Activated CD4-positive, alpha-beta T cell treated with anti-CD3 and anti-CD28 coated beads, Interleukin-2, amount 50 U/mL, for 4 hours (primary cell): ENCODE results near the gene FH.

Experiments
- DNase-seq, 2 experiments: peaks; one replicate each; pipeline ENCODE4 v3.0.0-alpha.2; 2020

The FH gene

GRCh38 chr1:241453732-241454131 lies 65.8 kb downstream of the FH start:
- no peak for DNase-seq

GRCh38 chr1:241451956-241452355 lies 67.6 kb downstream of the FH start:
- DNase-seq: no peak
